ENCODE data around the gene CRYGS.

GRCh38 chr3:186577521-186577920 lies 33.3 kb upstream of the CRYGS start:
- TF ChIP-seq EZH2 (IDR thresholded peaks at IDR 0.05; ENCODE audit: insufficient read depth, low read length) (no peak), CTCF (IDR thresholded peaks at IDR 0.05; ENCODE audit: insufficient read depth, low read depth, low read length) (no peak)
